Tibial nerve (tissue), 4 donors: ENCODE measurements around the gene NFKBIL1.

Source experiments
- CTCF ChIP-seq, 5 experiments: fragments of 200-600 bp in 3 of 5; fragments of 450-650 bp in 2 of 5; sonication (generic) in 3 of 5; IDR thresholded peaks; one replicate each; pipeline ENCODE4 v1.5.1; 2016 to 2019; ENCODE audit warnings: antibody characterized with exemption in 5 of 5, mild to moderate bottlenecking in 3 of 5, moderate library complexity in 2 of 5
- EP300 ChIP-seq, 2 donors: sonication (generic); formaldehyde crosslinking; IDR thresholded peaks; one replicate each; pipeline ENCODE4 v1.6.1; 2017; ENCODE audit warnings: antibody characterized with exemption in 2 of 2, mild to moderate bottlenecking in 1 of 2

- no peak for TF ChIP-seq EP300 (IDR thresholded peaks at IDR 0.05)
- TF ChIP-seq CTCF (IDR thresholded peaks at IDR 0.05): no peak
These were observed 11.7 kb upstream of the NFKBIL1 start for GRCh38 chr6:31535538-31536324.
